ENCODE data around the gene CHURC1.
A peak's percentile ranks its signal among the peaks of the same experiment; 100 is the strongest.

CHURC1 gene

DNA sequence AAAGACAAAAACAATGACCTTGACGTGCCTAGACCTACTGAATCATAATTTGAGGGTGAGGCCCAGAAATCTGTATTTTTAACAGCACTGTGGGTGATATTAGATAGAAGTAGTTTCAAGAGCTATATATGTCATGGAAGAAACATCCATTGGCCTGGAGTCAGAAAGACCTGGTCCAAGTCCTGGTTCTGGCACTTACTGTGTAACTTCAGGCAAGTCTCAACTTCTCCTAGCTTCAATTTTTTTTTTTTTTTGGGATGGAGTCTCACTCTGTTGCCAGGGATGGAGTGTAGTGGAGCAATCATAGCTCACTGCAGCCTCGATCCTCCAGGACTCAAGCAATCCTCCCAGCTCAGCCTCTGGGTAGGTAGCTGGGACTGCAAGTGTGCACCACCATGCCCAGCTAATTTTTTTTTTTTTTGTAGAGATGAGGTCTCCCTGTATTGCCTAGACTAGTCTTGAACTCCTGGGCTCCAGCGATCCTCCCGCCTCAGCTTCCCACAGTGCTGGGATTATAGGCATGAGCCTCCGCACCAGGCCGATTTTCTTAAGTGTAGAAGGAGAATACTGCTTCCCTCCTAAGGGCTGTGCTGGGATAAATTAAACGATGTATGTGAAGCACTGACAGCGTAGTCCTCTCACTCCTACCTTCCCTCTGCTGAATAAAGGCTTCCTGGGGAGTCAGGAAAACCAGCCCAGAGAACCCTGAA, 42.6 kb downstream of the CHURC1 start:
- no peak for DNase-seq (ENCODE audit: low read depth)

DNA sequence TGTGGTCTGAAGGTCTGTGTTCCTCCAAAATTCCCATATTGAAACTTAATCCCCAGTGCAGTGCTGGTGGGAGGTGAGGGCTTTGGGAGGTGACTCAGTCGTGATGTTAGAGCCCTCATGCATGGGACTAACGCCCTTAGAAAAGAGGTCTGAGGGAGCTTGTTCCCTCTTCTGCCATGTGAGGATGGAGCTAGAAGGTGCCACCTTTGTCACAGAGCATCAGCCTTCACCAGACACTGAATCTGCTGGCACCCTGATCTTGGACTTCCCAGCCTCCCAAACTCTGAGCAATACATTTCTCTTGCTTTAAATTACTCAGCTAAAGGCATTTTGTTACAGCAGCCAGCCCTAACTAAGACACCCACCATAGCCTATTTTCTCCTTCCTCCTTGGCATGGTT, 43.9 kb downstream of the CHURC1 start:
- no peak for DNase-seq (ENCODE audit: low read depth)

DNA sequence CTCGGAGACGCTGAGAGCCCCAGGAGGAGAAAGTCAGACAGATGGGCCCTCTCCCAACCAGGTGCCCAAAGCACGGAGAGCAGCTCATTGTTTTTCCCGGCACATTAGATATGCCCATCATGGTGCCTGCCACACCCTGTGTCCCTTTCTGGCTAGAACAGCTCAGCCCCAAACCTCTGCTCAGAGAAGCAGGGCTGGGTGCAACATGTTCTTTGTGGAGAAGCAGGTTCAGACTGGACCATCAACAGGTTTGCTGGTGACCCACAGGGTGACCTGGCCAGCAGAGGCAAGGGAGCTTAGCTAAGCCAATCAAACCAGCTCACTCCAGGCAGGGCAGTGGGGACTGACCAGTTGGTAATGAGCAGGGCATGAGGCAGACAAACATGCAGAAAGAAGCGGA, 44.5 kb downstream of the CHURC1 start:
- DNase-seq (ENCODE audit: low read depth), result no peak

DNA sequence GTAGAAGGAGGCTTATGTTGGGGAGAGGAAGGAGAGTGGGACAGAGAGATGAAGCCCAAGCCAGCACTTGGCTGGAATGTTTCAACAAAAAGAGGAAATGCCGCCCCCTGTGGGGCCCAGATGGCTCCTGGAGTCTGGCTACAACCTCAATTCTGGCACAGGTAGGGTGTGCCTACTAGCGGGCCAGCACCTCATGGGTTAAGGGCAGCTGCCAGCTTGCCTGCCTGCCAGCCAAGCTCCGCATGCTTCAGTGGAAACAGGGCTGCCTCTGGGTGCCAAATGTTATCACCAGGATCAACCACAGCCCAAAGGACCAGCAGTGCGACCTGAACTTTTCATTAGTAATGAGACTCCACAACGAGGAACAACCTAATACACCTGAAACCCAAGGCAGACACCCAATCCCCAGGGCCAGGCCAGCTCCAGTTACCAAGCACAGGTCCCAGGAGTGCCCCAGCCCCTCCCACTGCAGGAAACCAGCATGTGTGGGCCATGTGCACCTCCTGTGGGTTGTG, 46.6 kb downstream of the CHURC1 start:
- DNase-seq (ENCODE audit: low read depth), result no peak

DNA sequence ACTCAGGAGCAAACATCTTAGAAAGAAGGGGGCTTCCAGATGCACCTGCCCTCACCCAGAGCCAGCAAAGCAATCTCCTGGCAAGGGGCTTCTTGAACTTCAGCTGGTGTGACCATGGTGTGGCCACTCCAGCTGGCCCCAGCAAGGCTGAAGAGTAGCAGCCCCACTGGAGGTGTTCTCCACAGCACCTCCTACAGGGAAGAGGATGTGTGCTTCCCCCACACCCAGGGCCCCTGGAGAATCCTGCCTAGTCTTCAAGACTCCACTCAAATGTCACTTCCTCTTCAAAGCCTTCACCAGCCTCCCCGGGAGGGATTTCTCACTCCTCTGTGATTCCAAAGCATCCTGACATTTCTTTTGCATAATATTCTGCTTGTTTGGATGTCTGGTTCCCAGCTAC, 49.4 kb downstream of the CHURC1 start:
- DNase-seq (ENCODE audit: low read depth), result no peak

DNA sequence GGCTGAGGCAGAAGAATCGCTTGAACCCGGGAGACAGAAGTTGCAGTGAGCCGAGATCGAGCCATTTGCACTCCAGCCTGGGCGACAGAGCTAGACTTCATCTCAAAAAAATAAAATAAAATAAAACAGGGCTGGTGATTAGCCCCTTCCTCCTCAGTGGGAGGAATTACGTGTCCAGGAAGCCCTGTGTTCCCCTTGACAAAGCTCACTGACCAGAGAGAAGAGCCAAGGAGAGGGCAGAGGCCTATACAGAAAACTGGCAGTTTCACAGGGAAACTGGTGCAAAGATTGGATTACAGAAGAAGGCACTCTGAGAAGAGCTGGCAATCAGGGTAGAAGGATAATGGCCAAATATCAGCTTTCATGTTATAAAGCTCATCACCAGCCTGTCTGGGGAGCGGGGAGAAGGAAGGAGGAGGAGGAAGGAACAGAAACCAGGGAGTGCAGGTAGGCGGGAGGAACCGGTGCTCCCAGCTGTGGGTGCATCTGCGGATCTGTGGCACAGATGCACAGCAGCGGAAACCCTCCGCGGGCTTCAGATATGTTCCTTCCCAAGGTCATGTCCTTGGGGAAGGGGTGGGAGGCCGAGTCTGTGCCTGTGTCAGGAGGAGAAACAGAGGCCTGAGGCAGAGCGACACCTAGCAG, 51.2 kb downstream of the CHURC1 start:
- no peak for DNase-seq (ENCODE audit: low read depth)

DNA sequence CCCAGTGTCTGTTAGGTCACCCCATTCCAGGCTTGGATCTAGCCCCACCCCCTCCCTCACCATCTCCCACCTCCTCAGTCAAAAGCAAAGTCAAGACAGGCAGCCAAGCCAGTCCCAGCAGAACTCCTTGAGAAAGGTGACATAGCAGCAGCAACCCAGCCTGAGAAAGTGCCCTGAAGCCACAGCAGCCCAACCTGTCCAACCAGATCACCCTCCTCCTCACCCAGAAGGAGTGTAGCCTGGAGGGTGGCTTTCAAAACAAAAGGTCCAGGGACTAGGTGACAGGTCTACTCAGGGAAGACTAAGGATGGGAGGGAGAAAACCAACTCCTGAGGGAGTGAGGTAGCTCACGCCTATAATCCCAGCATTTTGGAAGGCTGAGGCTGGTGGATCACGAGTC, 52.7 kb downstream of the CHURC1 start:
- DNase-seq (ENCODE audit: low read depth), result no peak

DNA sequence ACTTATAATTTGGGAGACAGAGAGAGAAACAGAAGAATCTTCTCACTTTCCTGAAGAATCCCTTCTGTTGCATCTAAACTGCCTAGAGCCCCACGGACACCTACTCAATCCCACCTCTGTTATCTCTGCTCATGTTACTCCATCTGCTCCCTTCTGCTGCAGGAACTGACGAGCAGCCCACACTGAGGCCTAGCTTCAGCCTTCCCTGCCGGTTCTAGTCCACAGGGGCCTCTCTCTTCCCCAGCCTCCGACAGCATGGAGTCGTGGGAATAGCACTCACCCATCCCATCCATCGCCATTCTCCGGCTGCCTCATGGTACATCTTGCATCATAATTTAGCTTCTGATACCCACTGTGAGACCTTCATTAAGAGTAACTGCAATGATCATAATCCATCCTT, 53.9 kb downstream of the CHURC1 start:
- no peak for DNase-seq (ENCODE audit: low read depth)

DNA sequence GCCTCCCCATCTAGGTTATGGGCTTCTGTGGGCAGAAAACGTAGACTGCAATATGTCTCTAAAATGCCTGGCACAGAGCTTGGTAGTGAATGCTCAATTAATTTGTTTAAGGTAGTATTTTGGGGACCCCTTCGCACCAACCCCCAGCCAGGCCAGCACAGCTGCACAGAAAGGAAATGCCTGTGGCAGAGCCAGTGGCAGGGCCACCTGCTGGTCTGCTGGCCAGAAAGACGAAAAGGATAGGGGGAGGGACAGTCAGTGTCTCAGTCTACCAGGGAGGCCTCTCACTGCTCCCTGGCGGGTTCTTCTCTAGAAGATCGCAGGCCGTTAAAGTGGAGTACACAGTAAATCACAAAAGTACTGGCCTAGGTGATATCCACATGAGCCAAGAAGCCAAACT, 54.4 kb downstream of the CHURC1 start:
- no peak for DNase-seq (ENCODE audit: low read depth)

DNA sequence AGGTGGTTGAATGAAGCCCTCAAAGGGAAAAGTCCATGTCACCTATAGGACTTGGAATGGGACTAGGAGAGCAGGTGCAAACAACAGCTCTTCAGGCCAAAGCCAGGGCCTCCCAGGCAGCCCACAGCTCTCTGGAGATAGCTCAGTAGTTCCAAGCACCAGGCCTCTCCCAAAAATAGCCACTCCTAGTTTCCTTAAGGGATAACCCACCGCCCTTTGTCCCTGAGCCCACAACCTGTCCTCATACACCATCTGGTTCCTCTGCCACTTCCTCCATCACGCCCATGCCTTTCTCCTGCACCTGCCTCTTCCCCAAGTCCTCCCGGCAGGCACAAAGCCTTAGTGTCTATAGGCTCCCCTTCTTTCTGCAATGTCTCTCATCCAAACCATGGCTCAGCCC, 55.8 kb downstream of the CHURC1 start:
- no peak for DNase-seq (ENCODE audit: low read depth)

DNA sequence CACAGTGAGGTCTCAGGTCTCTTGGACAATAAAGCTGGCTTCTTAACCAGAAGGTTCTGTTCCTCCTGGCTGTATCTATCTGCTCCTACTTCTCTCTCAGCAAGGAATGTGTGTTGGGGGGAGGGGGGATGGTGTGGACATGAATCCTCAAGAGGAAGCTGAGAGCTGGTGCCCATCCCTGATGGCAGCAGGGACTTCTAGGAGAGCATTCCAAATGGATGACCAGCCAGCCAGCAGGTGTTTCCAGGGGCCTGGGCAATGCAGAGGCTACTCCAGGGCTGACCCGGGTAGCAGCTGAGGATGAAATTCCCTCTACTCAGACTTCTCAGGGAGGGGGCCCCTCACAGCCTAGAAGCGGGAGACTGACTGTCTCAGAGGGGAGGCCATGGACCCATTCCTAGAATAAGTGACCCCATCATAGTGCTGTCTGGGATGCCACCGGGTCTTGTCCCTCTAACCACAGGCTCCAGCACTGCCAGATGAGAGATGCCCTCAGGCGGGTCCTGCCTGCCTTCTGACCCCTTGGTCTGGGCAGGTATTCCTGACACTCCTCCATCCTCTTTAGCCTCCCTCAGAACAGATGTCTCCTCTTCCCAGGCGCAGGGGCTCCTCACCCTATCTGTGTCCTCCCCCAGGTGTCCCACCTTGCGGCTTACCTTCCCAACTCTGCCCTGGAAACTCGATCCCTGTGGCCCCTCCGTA, 56.7 kb downstream of the CHURC1 start:
- DNase-seq (ENCODE audit: low read depth), result no peak

DNA sequence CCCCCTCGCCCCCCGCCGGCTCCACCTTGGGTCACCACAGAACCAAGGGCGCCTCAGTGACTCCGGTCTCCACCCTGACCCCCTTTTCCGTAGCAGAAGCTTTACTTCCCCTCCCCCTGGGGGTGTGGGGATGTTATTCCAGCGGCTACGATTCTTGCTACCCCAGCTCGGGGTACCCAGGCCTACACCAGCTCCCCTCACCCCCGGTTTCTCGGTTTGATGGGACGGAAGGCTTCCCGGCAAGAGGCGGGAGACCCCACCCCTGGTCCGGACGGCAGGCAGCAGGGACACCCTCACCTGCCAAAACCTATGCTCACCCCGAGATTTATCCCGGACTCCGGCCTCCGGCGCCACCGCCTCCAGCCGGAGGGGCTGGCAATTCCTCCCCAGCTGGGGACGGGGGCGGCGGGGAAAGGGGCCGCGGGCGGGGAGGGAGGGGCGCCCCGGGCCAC, 57.3 kb downstream of the CHURC1 start:
- DNase-seq (ENCODE audit: low read depth), result no peak

DNA sequence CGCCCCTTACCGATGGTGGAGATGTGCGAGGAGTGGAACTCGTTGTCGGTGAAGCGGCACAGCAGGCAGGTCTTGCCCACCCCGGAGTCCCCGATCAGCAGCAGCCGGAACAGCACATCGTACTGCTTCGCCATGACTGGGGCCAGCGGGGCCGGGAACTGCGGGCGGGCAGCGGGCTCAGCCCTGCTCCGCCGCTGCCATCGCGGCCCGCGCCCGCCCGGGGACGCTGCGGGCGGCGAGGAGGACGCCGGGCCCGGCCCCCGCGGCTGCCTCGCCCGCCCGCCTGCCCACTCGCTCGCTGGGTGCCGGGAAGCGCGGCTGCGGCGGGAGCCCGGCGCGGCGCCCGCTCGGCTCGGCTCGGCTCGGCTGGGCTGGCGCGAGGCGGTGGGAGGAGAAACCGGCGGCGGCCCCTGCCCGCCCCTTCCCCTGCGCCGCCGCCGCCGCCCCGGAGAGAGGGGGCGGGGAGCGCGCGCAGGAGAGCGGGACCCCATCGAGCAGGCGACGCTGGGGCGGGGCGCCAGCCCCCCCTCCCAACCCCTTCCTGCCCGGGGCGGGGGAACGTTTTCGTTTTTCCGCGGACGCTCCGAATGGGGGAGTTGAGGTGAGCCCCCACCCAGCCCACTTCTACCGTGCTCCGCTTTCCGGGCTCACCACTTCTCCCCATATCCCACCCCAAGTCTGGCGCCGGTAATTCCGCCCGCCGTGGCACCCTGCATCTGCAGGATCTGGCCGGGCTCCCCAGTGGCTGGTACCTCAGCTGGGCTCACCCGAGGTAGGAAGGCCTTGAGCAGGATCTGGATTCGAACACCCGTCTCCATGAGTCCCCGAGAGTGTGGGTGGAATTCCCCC, 57.9 kb downstream of the CHURC1 start, which contains the start of gene RAB15:
TSS of gene RAB15 (minus strand) at position 394 of the 849 bp plus-strand sequence. CDS start at position 134, 260 bp downstream.
- DNase-seq (ENCODE audit: low read depth), result peak; percentile 22

DNA sequence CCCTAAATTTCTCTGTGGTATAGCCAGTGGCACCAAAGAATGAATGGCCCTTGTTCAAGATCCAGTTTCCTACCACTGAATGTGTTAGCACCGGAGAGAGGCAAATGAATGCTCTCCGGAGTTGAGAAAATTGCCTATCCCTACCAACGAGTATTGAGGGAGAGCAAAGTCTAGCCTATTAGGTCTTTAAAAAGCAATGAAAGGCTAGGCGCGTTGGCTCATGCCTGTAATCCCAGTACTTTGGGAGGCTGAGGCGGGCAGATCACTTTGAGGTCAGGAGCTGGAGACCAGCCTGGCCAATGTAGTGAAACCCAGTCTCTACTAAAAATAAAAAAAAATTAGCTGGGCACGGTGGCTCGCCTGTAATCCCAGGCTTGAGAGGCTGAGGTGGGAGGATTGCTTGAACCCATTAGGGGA, 58.8 kb downstream of the CHURC1 start:
- DNase-seq (ENCODE audit: low read depth), result no peak

DNA sequence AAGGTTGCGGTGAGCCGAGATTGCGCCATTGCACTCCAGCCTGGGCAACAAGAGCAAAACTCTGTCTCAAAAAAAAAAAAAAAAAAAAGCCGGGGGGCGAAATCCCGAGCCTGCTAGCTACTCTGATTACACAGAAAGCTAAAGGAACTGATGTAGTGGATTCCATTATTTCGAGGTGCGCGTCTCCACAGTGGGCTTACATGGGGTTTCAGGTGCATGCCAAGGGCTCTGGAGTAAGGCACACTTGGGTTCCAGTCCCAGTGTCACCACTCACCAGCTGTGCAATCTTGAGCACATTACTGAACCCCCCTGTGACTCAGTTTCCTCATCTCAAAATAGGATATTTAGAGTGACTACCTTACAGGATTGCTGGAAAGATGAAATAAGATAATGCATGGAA, 59.6 kb downstream of the CHURC1 start:
- no peak for DNase-seq (ENCODE audit: low read depth)

DNA sequence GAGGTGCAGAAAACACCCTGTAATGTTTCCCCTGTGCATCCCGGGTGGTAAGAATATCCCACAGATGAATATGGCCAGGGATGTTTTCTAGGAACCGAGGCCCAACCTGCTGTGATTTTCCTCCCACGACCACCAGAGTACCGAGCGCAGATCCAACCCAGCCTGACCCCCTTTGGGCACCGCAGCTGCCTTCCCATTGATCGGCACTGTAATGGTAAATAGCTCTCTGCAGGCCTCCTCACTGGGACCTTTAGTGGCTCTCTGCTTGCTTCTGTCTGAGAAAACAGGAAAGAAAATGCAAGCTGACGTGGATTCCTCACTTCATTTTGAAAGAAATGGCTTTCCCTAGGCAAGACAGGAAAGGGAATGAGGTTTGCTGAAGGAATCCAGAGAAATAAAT, 60.3 kb downstream of the CHURC1 start:
- DNase-seq (ENCODE audit: low read depth), result no peak

DNA sequence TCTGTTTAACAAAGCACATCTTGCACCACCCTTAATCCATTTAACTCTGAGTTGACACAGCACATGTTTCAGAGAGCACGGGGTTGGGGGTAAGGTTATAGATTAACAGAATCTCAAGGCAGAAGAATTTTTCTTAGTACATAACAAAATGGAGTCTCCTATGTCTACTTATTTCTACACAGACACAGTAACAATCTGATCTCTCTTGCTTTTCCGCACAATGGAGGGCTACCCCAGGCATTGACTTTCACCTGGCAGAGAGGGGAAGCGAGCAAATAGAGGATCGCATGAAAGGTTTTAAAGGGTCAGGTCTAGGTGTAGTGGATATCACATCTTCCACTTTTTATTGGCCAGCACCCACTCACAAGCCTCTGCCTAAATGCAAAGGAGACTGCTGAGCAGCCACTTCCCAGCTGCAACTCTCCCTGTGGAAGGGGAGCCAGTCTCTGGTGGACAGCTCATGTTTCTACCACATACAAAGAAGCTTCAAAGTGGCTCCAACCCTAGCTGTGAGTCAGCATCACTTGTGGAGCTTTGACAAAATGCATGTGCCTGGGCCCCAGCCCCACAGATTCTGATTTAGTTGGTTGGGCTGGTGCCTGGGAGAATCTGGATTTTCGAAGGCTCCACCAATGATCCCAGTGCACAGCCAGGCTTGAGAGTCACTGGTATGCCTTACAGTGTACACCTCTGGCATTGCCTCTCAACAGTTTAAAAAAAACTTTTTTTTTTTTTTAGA, 65.2 kb downstream of the CHURC1 start:
- DNase-seq (ENCODE audit: low read depth), result no peak

DNA sequence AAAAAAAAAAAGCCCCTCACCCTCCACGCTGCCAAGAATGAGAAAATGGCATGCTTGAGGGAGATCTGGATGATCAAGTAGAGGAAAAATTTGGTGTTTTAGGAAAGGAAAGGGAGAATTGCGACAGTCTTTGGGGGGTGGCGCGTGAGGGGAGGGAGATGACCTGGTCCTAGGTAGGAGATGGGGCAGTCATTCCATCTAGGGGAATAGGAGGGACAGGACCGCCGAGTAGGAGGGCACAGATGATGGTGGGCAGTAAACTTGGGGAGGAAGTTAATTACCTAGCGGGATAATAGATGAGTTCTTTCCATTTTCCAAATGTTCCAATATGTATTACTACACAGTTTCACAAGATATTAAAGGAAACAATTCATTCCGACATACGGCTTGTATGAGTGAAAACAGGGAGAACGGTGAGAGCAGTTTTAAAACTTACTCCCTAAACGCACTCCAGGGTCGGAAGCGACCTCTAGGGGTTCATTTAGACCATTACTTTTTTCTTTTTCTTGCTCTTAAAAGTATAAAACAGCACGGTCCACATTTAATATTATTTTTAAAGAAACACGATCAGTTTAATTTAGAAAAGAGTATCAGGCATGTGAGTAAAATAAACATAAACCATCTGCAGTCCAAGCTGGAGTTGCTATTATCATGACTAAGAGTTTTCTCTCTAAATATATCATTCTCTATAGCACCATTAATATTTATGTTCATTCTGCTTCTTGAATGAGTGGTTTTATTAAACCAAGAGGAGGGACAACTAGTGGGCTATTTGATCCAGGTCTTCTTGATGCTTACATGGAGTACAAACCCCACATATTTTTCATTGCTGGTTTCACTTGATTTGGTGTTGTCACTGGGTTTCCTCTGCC, 69.4 kb downstream of the CHURC1 start:
- DNase-seq (ENCODE audit: low read depth), result peak; percentile 15

Measured in stimulated activated CD4-positive, alpha-beta T cell treated with anti-CD3 and anti-CD28 coated beads, Interleukin-2, amount 100 ng/mL, for 4 hours (primary cell).